DMS79 (cell line): ENCODE measurements around the gene COL16A1.
"Not testable (repeated sequence)": the region's sequence is repeated elsewhere in the genome, so short reads cannot be mapped to it uniquely, and the experiment has no call there.

Source experiments
- DNase-seq: peaks from one replicate; lab custom pipeline; 2025; lab: John Stamatoyannopoulos, UW

The COL16A1 gene

DNA sequence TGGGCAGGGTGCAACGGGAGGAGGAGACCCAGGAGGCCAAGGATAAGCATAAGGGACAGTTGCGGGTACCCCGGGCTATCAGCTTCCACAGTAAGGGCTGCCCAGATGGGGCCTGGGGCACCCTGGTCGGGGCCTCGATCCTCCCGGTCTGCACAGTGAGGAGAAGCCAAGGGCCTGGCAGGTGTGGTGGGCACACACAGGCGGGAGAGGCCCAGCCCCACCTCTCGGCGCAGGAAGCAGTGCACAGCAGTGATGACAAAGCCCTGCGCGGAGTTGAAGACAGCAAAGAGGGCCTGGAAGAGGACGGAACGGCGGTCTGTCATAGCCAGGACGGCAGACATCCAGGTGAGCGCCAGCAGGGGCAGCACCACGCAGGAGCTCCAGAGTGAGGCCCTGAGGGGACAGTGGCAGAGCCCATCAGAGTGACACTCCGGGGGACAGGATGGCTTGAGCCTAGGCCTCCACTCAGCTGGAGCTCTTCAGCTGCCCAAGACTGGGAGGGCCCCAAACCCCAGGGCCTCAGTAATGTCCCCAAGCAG is 29.0 kb upstream of the COL16A1 start:
- no peak for DNase-seq

DNA sequence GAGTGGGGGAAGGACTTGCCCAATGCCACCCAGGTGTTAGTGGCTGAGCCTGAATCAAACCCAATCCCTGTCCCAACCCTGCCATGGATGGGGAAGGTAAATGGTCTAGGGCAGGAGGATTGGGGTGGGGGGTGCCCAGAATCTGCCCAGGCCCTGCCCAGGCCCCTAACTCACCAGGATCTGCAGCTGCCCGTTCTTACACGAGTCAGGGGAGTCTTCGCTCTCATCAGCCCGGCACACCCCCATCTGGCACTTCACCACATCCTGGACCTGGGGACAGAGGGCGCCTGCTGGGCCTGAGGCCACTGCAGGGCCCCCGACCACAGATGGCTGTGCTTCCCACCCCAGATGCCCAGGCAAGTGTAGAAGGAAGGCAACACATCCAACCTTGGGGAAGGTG is 28.5 kb upstream of the COL16A1 start:
- no peak for DNase-seq

GRCh38 chr1:31731049-31731565 is 27.3 kb upstream of the COL16A1 start:
- DNase-seq, result no peak

DNA sequence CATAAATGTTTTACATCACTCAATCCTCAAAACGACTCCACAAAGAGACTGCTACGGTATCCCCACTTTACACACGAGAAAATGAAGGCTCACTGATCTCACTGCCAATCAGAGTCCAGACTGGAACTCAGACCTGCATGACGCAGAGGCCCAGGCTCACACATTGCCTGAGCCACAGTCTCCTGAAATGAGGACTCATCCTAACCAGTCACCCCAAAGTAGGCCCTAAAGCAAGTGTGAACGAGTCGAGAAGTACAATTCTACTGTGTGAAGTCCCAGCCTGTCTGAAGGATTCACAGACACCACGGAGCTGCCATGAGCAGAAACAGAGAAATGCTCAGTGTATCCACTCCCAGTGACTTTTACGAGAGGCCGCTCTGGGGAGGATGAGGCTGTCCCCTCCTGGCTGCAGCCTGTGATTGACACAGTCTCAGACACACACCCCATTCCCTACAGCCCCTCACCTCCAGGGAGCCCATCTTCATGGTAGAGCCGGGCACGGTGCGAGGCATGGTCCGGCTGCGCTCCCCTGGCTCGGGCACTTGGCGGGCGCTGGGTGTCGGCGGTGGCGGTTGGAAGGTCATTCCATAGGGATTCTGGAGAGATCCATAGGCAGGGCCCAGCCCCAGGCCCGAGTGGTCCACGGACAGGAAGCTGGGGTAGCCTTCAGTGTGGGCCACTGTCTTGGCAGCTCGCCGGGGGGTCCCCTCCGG is 26.7 kb upstream of the COL16A1 start:
- no peak for DNase-seq

GRCh38 chr1:31727849-31728248 is 24.0 kb upstream of the COL16A1 start:
- no peak for DNase-seq

- DNase-seq, result no peak
These were observed 23.4 kb upstream of the COL16A1 start for GRCh38 chr1:31727195-31727594.

DNA sequence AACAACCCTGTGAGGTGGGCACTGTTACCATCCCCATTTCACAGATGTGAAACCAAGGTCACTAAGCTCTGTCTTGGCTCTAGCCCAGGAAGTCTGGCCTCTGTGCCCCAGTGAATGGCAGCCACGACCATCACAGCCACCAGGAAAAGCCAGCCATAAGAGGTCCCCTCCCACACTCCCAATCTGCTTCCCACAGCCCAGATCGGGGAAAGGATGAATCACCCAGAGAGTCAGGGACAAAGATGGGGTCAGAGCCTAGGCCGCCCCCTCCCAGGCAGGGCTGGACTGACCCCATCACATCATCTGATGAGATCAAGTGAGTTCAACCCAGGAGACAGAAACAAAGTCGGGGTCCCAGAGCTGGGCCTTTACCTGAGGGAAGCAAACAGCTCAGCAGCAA is 22.9 kb upstream of the COL16A1 start:
- no peak for DNase-seq

GRCh38 chr1:31725777-31726535 is 22.1 kb upstream of the COL16A1 start:
- peak; percentile 72 for DNase-seq

GRCh38 chr1:31725134-31725533 is 21.3 kb upstream of the COL16A1 start:
- no peak for DNase-seq

DNA sequence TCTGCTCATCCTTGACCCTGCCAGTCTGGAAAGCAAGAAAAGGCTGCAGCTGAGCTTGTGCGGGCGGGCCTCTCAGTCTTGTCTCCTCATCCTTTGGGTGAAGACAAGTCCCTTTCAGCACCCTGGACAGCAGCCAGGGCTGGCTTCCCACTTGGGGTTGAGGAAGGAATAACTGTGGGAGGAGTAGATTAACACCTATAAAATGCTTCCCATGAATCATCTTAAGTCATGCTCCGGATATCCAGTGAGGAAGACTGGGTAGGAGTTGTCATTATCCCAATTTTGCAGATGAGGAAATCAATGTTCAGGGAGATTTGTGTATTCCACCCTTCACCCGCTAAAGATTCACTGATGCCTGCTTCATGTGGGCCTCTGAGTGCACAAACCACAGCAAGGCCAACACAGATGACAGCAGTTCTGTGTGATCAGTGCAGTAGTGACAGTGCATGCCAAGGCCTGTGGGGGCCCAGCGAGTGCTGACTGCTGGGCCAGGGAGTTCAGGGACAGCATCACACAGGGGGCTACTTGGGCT is 20.1 kb upstream of the COL16A1 start:
- DNase-seq, result no peak

DNA sequence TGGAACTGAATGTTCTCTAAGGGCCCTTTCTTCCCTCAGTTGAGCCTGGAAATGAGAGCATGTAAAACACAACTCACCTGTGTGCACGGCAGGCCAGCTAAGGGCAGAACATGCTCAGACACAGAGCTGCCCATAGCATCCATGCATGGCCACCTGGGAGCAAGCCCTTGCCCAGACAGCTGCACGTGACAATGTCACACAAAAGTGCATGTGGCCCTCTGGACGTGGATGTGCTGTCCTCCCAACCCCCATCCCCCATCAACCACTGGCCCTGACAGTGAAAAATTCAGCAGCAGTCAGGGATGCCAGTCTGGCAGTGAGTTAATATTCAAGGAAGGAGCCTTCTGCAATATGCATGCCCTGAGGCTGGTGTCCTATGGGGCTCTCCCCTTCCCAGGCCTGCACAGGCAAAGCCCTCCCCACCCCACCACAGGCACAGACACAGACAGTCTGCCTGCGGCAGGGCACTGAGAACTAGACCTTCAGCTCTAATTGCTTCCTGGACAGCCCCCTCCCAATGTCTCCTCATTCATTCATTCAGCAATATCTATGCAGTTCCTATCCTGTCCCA is 14.6 kb upstream of the COL16A1 start:
- no peak for DNase-seq

DNA sequence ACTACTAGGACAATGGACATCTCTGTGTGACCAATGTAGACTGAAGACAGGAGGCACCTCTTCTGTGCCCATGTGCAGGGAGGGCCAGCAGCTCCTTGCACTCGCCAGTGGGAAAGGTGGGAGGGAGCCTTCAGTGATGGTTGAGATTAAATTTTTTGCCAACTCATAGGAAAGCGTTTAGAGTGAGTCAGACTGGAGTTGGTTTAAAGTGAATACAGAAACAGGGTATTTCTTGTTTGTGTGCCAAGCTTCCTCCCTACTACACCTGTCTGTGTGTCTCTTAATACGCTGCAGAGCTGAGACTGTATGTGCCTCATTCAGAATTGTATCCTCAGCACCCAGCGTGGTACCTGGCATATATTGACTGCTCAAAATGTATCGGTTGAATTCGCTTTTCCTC is 13.5 kb upstream of the COL16A1 start:
- DNase-seq, result peak; percentile 43

GRCh38 chr1:31715873-31716220 is 12.0 kb upstream of the COL16A1 start:
- DNase-seq, result no peak

DNA sequence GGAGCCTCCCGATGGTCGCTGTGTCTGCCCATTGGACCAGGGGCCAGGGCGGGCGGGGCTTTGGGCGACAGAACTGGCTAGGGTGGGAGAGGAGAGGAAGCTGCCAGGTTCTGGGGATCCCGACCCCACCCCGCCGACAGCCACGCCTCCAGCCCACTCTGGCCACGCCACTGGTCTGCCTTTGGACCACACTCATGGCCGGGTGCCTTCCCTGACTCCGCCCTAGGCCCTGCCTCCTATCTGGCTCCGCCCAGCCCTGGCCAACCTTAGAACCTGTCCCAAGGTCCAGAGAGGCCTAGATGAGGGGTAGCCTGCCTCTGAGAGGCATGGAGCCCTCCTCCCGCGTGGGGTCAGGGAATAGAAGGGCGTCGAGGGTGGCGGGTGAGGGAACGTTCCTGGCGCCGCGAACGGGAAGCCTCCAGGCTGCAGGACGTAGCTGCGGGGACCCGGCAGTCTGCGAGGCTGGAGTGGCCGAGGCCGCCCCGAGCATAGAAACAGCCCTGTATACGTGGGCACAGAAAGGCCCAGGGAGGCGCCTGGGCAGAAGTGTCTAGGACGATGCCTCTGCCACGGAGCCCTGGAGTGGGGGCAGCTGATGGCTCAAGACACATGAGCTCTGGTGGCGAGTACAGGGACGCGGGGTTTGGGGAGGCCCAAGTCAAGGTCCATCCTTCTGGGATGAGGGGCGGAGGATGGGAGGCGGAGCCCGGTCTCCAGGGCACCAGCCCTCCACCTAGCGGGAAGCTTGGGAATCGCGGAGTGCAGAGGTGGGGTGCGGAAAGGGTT is 11.5 kb upstream of the COL16A1 start:
- no peak for DNase-seq

DNA sequence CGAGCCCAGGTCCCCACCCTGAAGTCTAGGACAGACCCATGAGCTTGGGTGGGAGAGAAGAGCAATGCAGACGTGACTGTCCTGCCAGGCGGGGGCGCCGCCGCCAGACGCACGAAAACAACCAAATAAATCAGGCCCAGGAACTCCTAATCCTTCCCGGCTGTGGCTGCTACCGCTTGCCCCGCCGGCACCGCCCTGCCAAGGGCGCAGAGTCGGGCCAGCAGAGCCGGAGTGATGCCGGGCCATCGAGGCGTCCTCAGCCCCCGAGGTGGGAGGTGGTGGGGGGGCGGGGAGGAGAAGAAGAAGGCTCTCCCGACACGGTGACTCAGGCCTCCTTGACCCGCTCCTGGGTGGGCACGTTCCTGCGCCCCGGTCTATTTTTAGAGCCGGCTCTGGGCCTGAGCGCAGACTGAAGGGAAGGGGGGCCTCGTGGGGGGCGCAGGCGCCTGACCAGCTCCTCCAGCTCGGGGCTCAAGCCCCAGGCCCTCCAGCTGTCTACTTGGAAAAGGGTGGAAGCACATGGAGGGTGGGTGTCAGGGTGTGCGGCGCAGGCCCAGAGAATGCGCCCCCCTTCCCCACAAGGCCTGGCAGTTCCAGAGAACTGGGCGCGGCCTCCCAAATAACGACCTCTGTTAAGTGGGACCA is 10.7 kb upstream of the COL16A1 start:
- no peak for DNase-seq

DNA sequence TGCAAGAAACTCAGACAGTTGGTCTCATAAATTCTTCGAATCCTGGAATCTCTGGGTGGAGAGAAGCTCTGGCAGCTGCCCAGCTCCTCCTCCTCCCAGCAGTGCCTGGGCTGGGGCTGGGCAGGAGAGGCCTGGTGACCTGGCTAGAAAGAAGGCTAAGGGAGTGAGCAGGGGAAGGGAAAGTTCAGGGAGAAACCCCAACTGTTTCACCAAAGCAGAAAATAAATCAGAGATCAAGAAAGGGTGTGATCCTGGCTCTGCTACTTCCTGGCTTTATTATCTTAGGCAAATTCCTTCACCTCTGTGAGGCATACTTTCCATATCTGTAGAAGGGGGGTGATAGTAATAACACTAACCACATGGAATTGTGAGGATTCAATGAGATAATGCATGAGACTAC is 8.8 kb upstream of the COL16A1 start:
- no peak for DNase-seq

GRCh38 chr1:31712068-31712467 is 8.3 kb upstream of the COL16A1 start:
- no peak for DNase-seq

GRCh38 chr1:31708324-31708723 is 4.5 kb upstream of the COL16A1 start:
- no peak for DNase-seq

- DNase-seq, result no peak
These were observed 3.9 kb upstream of the COL16A1 start for GRCh38 chr1:31707711-31708110.

DNA sequence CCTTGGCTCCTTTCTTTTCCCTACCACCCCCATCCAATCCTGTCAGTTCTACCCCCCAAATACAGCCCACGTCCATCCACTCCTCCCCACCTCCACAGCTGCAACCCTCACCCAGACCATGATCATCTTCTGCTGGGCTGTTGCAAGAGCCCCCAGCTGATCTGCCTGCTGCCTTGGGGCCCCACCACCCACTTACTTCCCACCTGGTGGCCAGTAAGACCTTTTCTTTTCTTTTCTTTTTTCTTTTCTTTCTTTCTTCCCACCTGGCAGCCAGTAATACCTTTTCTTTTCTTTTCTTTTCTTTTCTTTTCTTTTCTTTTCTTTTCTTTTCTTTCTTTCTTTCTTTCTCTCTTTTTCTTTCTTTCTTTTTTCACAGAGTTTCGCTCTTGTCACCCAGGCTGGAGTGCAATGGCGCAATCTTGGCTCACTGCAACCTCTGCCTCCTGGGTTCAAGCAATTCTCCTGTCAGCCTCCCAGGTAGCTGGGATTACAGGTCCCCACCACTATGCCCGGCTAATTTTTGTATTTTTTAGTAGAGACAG is 3.3 kb upstream of the COL16A1 start:
- not testable (repeated sequence) for DNase-seq
